Measurements from ENCODE around the gene CALML5. TPM values are rescaled to one million over a fixed set of nuclear protein-coding genes. Genes with fewer than 3 reads are reported as not detected.

CALML5 gene
- total and polyA plus RNA-seq, 2 of the 4 experiments (the other 2 are of a cell fraction): not detected

DNA sequence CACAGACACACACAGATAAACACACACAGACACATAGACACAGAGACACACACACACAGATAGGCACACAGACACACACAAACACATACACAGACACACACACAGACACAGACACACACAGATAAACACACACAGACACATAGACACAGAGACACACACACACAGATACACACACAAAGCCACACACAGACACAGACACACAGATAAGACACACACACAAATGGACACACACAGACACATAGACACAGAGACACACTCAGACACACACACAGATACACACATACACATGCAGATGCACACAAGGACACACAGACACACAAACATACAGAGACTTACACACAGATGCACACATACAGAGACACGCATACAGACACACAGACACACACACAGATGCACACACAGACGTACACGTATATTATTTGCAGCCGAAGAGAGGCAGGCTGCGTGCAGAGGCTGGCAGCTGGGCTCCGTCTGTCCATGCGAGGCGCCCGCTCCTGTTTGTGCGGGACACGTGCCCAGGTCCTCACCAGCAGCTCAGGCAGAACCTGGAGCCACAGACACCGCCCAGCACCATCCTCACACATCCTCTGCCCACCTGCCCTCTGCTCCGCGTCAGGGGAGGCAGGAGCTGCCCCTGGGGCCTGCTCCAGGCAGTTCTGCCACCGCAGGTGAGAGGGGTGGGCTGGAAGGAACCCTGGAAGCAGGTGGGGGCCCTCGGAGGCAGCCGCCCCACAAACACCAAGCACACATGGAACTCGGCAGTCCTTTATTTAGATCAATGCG, 1.2 kb downstream of the CALML5 start:
- Histone ChIP-seq H3K79me1 (ENCODE audit: low read depth in 1 of 2, low read length in 2 of 2) (no peaks in the 10 kb centered on the region), H2AK9ac (replicated peaks; ENCODE audit: low read depth, low read length, poor library complexity) (no peak overlapping the region), H3K9me1 (ENCODE audit: insufficient read depth, low read length) (0 out of 2 replicates have a peak, but pooled peaks cover 10% of the 10 kb centered on the region), H3K4me2 (ENCODE audit: low read depth, low read length) (no peak overlapping the region), H3K27ac (ENCODE audit: insufficient read depth, low read length) (no peak overlapping the region), H3K27me3 (ENCODE audit: control insufficient read depth, insufficient read depth, low read length) (peaks cover 34% of the 10 kb centered on the region), H4K20me1 (ENCODE audit: insufficient read depth, low read length) (no peaks in the 10 kb centered on the region), H2AK5ac (ENCODE audit: low read depth, low read length) (peak overlapping the region; percentile 52; the same call in 1 of the 2 replicates), H2AFZ (replicated peaks; ENCODE audit: low read length, poor library complexity) (peak overlapping the region; percentile 32), H2BK120ac (ENCODE audit: low read depth, low read length) (no peak overlapping the region), H3K18ac (ENCODE audit: low read depth, low read length) (no peak overlapping the region), H3K23ac (ENCODE audit: low read depth, low read length) (no peak overlapping the region), H3K14ac (replicated peaks; ENCODE audit: low read depth, low read length) (peak overlapping the region; percentile 37; the same call in 1 of the 2 replicates), H4K91ac (ENCODE audit: insufficient read depth, low read depth, low read length) (no peak overlapping the region), H4K8ac (ENCODE audit: low read depth in 2 of 2, low read length in 2 of 2) (no peak overlapping the region), H2BK5ac (ENCODE audit: low read depth, low read length, poor library complexity, severe bottlenecking) (peak overlapping the region; percentile 70), H3K56ac (ENCODE audit: extremely low read depth, insufficient read depth, low read length) (no peak overlapping the region), H2BK20ac (ENCODE audit: low read depth, low read length) (no peak overlapping the region), H2BK15ac (ENCODE audit: low read depth, low read length) (peak overlapping the region; percentile 42; the same call in 1 of the 3 replicates), H3K4me1 (ENCODE audit: control insufficient read depth, insufficient read depth, low read length) (no peaks in the 10 kb centered on the region), H3K4me3 (ENCODE audit: insufficient read depth, low read depth, low read length) (no peak overlapping the region), H3K36me3 (ENCODE audit: control insufficient read depth, insufficient read depth, low read length) (no peaks in the 10 kb centered on the region), H3K9me3 (ENCODE audit: control insufficient read depth, insufficient read depth, low read length) (no peaks in the 10 kb centered on the region), H3K4ac (ENCODE audit: low read depth, low read length) (no peak overlapping the region), H4K5ac (ENCODE audit: low read depth, low read length) (no peak overlapping the region), H3K9ac (ENCODE audit: low read depth, low read length) (no peak overlapping the region)
- no TSS peak for BruUV-seq (replicated peaks)
- DNase-seq: no peak
- in situ Hi-C loops (cut with MboI; ENCODE audit: low sequenced_read_pairs): no loop called here
- ATAC-seq (ENCODE audit: low read depth): no peak
- TF ChIP-seq MXI1 (IDR thresholded peaks at IDR 0.05; ENCODE audit: borderline replicate concordance, low read depth, low read length) (no peak), RAD21 (IDR thresholded peaks at IDR 0.05; ENCODE audit: low read length) (no peak), RFX5 (IDR thresholded peaks at IDR 0.05; ENCODE audit: low read depth, low read length) (no peak), FOS (IDR thresholded peaks at IDR 0.05; ENCODE audit: low read depth, low read length) (no peak), POLR2A (IDR thresholded peaks at IDR 0.05; ENCODE audit: low read depth, low read length) (no peak), BHLHE40 (IDR thresholded peaks at IDR 0.05; ENCODE audit: low read depth, low read length) (no peak), MAFK (IDR thresholded peaks at IDR 0.05; ENCODE audit: low read depth, low read length) (no peak)
- TF ChIP-seq, protein P1, sequence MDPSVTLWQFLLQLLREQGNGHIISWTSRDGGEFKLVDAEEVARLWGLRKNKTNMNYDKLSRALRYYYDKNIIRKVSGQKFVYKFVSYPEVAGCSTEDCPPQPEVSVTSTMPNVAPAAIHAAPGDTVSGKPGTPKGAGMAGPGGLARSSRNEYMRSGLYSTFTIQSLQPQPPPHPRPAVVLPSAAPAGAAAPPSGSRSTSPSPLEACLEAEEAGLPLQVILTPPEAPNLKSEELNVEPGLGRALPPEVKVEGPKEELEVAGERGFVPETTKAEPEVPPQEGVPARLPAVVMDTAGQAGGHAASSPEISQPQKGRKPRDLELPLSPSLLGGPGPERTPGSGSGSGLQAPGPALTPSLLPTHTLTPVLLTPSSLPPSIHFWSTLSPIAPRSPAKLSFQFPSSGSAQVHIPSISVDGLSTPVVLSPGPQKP (IDR thresholded peaks at IDR 0.05; ENCODE audit: borderline replicate concordance, low read depth, low read length): no peak
- ChIA-PET CTCF (no interaction called here), POLR2A (ENCODE audit: unreplicated experiment) (no interaction called here)
- intact Hi-C loops (cut with micrococcal nuclease): no loop called here
- WGBS, 2 experiments (ENCODE audit: extremely low coverage in 2 of 2, insufficient read length in 1 of 2): 80% methylated on average over 5 of the region's 19 CpGs; no CpG with 5 or more reads in 1 of the 2 experiments
- dilution Hi-C loops (cut with HindIII; ENCODE audit: low sequenced_read_pairs, unreplicated experiment): no loop called here

Data from IMR-90 (cell line).